Measurements from ENCODE around the gene KLHDC2.

GRCh38 chr14:49828640-49829039, 60.7 kb downstream of the KLHDC2 start:
- TF ChIP-seq EZH2phosphoT487 (IDR thresholded peaks at IDR 0.05; ENCODE audit: insufficient read depth, low read depth) (no peak), EZH2 (IDR thresholded peaks at IDR 0.05; ENCODE audit: insufficient read depth, poor library complexity, severe bottlenecking) (no peak)

Data from GM23248 (cell line).